Fibroblast of lung (primary cell): ENCODE results near the gene OXER1.

Experiments
- EZH2 ChIP-seq: IDR thresholded peaks from 2 replicates; pipeline ENCODE4 v1.5.1; 2012; ENCODE audit warnings: low read length, control low read depth, mild to moderate bottlenecking; ENCODE audit errors: missing control alignments
- TF ChIP-seq, protein P1 (sequence below), 2 donors: IDR thresholded peaks in 1 of 2; conservative IDR thresholded peaks in 1 of 2; 1 replicate in 1 of 2; 2 replicates in 1 of 2; pipeline ENCODE4 v1.5.1; 2011 to 2012; ENCODE audit warnings: low read length in 2 of 2, control low read depth in 1 of 2, inconsistent platforms in 1 of 2, low read depth in 1 of 2, mild to moderate bottlenecking in 1 of 2

DNA sequence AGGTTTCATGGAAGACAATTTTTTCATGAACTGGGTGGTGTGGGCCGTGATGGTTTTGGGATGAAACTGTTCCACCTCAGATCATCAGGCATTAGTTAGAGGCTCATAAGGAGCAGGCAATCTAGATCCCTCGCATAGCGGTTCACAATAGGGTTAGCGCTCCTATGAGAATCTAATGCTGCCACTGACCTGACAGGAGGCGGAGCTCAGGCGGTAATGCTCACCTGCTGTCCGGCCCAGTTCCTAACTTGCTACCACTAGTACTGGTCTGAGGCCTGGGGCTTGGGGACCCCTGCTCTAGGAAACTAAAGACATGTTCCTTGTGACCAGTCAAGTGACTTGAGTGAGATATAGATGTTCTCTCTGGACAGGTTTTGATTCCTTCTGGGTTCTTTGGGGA lies 49.2 kb downstream of the OXER1 start:
- no peak for TF ChIP-seq EZH2
- TF ChIP-seq, protein P1, sequence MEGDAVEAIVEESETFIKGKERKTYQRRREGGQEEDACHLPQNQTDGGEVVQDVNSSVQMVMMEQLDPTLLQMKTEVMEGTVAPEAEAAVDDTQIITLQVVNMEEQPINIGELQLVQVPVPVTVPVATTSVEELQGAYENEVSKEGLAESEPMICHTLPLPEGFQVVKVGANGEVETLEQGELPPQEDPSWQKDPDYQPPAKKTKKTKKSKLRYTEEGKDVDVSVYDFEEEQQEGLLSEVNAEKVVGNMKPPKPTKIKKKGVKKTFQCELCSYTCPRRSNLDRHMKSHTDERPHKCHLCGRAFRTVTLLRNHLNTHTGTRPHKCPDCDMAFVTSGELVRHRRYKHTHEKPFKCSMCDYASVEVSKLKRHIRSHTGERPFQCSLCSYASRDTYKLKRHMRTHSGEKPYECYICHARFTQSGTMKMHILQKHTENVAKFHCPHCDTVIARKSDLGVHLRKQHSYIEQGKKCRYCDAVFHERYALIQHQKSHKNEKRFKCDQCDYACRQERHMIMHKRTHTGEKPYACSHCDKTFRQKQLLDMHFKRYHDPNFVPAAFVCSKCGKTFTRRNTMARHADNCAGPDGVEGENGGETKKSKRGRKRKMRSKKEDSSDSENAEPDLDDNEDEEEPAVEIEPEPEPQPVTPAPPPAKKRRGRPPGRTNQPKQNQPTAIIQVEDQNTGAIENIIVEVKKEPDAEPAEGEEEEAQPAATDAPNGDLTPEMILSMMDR (conservative IDR thresholded peaks at IDR 0.05 in 1 of 2, IDR thresholded peaks at IDR 0.05 in 1 of 2; ENCODE audit: low read depth in 1 of 2, low read length in 2 of 2), result no peak
